ENCODE results near the gene TMEM208.

- TF ChIP-seq POLR2A (IDR thresholded peaks at IDR 0.05; ENCODE audit: low read length) (no peak), GATA1 (IDR thresholded peaks at IDR 0.05; ENCODE audit: low read depth, low read length) (no peak)
Measured at GRCh38 chr16:67227567-67227921, 614 bp downstream of the TMEM208 start.
